HUES6 (cell line): ENCODE results near the gene RFX2.
"Not testable (repeated sequence)": the region's sequence is repeated elsewhere in the genome, so short reads cannot be mapped to it uniquely, and the experiment has no call there.

ENCODE experiments used
- H3K27ac ChIP-seq: 2 replicates; pipeline ENCODE4 v1.7.0; 2013; ENCODE audit warnings: low read depth, mild to moderate bottlenecking, low read length, inconsistent platforms
- H3K27me3 ChIP-seq: 2 replicates; pipeline ENCODE4 v1.6.1; 2013; ENCODE audit warnings: low read length; ENCODE audit not compliant: control insufficient read depth, insufficient read depth
- H3K36me3 ChIP-seq: 2 replicates; pipeline ENCODE4 v1.6.1; 2013; ENCODE audit warnings: low read length; ENCODE audit not compliant: control insufficient read depth, insufficient read depth
- H3K4me1 ChIP-seq: 2 replicates; pipeline ENCODE4 v1.6.1; 2013; ENCODE audit warnings: low read length; ENCODE audit not compliant: control insufficient read depth, insufficient read depth
- H3K4me3 ChIP-seq: 2 replicates; pipeline ENCODE4 v1.5.1; 2013; ENCODE audit warnings: low read depth, low read length
- H3K9ac ChIP-seq: one replicate; pipeline ENCODE4 v1.6.1; 2013; ENCODE audit warnings: mild to moderate bottlenecking, low read length
- H3K9me3 ChIP-seq: 2 replicates; pipeline ENCODE4 v1.6.1; 2013; ENCODE audit warnings: low read depth, low read length; ENCODE audit not compliant: control insufficient read depth, insufficient read depth

RFX2 gene

GRCh38 chr19:6034512-6034911 is 75.8 kb downstream of the RFX2 start:
- Histone ChIP-seq H3K27ac (no peak overlapping the region), H3K27me3 (no peaks in the 10 kb centered on the region; the same call in 1 of the 2 replicates), H3K4me1 (no peaks in the 10 kb centered on the region), H3K36me3 (no peaks in the 10 kb centered on the region), H3K9ac (no peak overlapping the region), H3K9me3 (no peaks in the 10 kb centered on the region; the same call in 1 of the 2 replicates), H3K4me3 (no peak overlapping the region)

DNA sequence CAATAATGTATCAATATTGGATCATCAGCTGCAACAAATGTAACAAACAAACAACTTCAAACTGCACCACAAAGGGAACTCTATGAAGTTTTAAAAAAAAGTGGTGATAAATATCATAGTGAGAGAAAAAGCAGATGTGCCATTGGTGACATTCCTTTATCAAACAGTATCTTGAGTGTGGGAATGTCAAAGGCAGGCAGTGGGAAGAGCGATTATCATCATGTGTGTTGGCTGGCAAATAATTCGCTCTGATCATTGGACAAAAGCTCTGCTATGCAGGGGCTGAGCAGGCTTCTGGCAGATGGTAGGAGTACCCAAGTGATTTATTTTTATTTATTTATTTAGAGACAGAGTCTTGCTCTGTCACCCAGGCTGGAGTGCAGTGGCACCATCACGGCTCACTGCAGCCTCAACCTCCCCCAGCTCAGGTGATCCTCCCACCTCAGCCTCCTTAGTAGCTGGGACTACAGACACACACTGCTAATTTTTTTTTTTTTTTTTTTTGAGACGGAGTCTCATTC is 76.5 kb downstream of the RFX2 start:
- Histone ChIP-seq H3K4me3 (no peak overlapping the region), H3K4me1 (no peaks in the 10 kb centered on the region), H3K27ac (no peak overlapping the region), H3K9me3 (no peaks in the 10 kb centered on the region; the same call in 1 of the 2 replicates), H3K9ac (no peak overlapping the region), H3K27me3 (no peaks in the 10 kb centered on the region; the same call in 1 of the 2 replicates), H3K36me3 (no peaks in the 10 kb centered on the region)

DNA sequence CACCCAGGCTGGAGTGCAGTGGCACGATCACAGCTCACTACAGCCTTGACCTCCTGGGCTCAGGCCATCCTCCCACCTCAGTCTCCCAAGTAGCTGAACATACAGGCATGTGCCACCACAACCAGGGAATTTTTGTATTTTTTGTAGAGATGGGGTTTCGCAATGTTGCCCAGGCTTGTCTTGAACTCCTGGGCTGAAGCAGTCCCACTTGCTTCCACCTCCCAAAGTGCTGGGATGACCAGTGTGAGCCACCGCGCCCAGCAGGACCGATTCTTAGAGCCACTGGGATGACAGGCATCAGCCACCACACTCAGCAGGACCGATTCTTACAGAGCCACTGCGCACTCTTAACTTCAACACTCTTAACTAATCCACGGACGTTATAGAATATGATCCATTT is 77.5 kb downstream of the RFX2 start:
- H3K9me3 ChIP-seq = no peaks in the 10 kb centered on the region; the same call in 1 of the 2 replicates
- H3K27me3 ChIP-seq = no peaks in the 10 kb centered on the region; the same call in 1 of the 2 replicates
- no peak overlapping the region for H3K4me3 ChIP-seq
- H3K4me1 ChIP-seq = no peaks in the 10 kb centered on the region
- H3K9ac ChIP-seq = no peak overlapping the region
- no peaks in the 10 kb centered on the region for H3K36me3 ChIP-seq
- H3K27ac ChIP-seq = no peak overlapping the region

DNA sequence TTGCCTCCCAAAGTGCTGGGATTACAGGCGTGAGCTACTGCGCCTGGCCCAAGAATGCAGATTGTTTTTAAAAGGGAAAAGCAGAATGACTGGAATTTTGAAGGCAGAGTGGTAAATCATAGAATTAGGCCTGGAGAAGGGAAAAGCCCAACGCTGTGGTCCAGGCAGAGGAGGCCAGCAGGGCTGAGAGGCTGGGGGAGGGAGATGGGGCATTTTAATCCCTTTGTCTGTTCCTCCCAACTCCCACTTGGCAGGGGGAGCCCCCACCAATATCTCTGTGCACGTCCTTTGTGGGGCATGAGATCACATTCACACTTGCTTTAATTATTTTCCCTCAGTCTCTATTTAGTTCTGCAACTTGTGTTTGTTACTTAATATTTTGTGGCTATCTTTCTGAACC is 77.9 kb downstream of the RFX2 start:
- Histone ChIP-seq H3K4me3 (no peak overlapping the region), H3K9ac (no peak overlapping the region), H3K27me3 (no peaks in the 10 kb centered on the region; the same call in 1 of the 2 replicates), H3K36me3 (no peaks in the 10 kb centered on the region), H3K27ac (no peak overlapping the region), H3K4me1 (no peaks in the 10 kb centered on the region), H3K9me3 (no peaks in the 10 kb centered on the region; the same call in 1 of the 2 replicates)

- Histone ChIP-seq H3K9ac (no peak overlapping the region), H3K27me3 (no peaks in the 10 kb centered on the region; the same call in 1 of the 2 replicates), H3K36me3 (no peaks in the 10 kb centered on the region), H3K4me3 (no peak overlapping the region), H3K9me3 (no peaks in the 10 kb centered on the region; the same call in 1 of the 2 replicates), H3K4me1 (no peaks in the 10 kb centered on the region), H3K27ac (no peak overlapping the region)
Observed at GRCh38 chr19:6030214-6030507, 80.1 kb downstream of the RFX2 start.

- peaks cover 9% of the 10 kb centered on the region; the same call in 1 of the 2 replicates for H3K27me3 ChIP-seq
- H3K36me3 ChIP-seq = no peaks in the 10 kb centered on the region
- H3K4me1 ChIP-seq = peaks cover 7% of the 10 kb centered on the region; the same call in 1 of the 2 replicates
- no peak overlapping the region for H3K4me3 ChIP-seq
- H3K9me3 ChIP-seq = no peaks in the 10 kb centered on the region; the same call in 1 of the 2 replicates
- H3K9ac ChIP-seq = no peak overlapping the region
- no peak overlapping the region for H3K27ac ChIP-seq
Observed at GRCh38 chr19:6026390-6027227, 83.7 kb downstream of the RFX2 start.

- not testable (repeated sequence) for H3K4me3 ChIP-seq, H3K27ac ChIP-seq, H3K9me3 ChIP-seq, H3K9ac ChIP-seq, H3K27me3 ChIP-seq, H3K36me3 ChIP-seq, H3K4me1 ChIP-seq
Observed at GRCh38 chr19:6024756-6025155, 85.5 kb downstream of the RFX2 start.

DNA sequence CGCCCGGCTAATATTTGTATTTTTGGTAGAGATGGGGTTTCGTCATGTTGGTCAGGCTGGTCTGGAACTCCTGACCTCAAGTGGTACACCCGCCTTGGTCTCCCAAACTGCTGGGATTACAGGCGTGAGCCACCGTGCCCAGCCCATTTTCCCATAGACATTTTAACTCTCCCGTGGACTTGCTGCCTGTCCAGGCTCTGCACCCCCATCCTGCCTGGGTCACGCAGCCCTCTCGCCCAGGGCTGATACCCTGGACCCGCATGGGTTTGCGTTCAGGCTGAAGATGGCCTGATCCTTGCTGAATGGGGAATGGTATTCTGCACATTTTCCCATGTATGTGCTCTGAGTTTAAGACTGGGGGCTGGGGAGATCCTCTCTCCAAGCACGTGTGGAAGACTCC is 86.4 kb downstream of the RFX2 start:
- Histone ChIP-seq H3K36me3 (no peaks in the 10 kb centered on the region), H3K27me3 (peaks cover 9% of the 10 kb centered on the region; the same call in 1 of the 2 replicates), H3K9me3 (no peaks in the 10 kb centered on the region), H3K4me1 (peaks cover 7% of the 10 kb centered on the region; the same call in 1 of the 2 replicates), H3K9ac (no peak overlapping the region), H3K27ac (no peak overlapping the region), H3K4me3 (no peak overlapping the region)

- no peak overlapping the region for H3K9ac ChIP-seq
Observed at GRCh38 chr19:6023085-6023682, 87.1 kb downstream of the RFX2 start.

GRCh38 chr19:6022570-6023064 is 87.7 kb downstream of the RFX2 start:
- peaks cover 7% of the 10 kb centered on the region; the same call in 1 of the 2 replicates for H3K4me1 ChIP-seq
- H3K27ac ChIP-seq = no peak overlapping the region
- no peak overlapping the region for H3K4me3 ChIP-seq
- peaks cover 9% of the 10 kb centered on the region; the same call in 1 of the 2 replicates for H3K27me3 ChIP-seq
- H3K9me3 ChIP-seq = no peaks in the 10 kb centered on the region
- no peaks in the 10 kb centered on the region for H3K36me3 ChIP-seq
- no peak overlapping the region for H3K9ac ChIP-seq

More at GRCh38 chr19:6023085-6023682, 87.1 kb downstream of the RFX2 start:
- Histone ChIP-seq H3K4me1 (peaks cover 7% of the 10 kb centered on the region; the same call in 1 of the 2 replicates), H3K27ac (no peak overlapping the region), H3K27me3 (peaks cover 9% of the 10 kb centered on the region; the same call in 1 of the 2 replicates), H3K36me3 (no peaks in the 10 kb centered on the region), H3K9me3 (no peaks in the 10 kb centered on the region), H3K4me3 (no peak overlapping the region)
